IMR-90 (cell line): ENCODE measurements around the gene ZNF396. TPM values are rescaled to one million over a fixed set of nuclear protein-coding genes. Genes with fewer than 3 reads are reported as not detected.
A peak's percentile ranks its signal among the peaks of the same experiment; 100 is the strongest.

Experiments used
- ATAC-seq: fragments of 200-7000 bp; cut with Tn5 transposase; 2 replicates; pipeline ENCODE4 v1.9.1; 2020; ENCODE audit warnings: low read depth, mild to moderate bottlenecking, moderate library complexity
- BruUV-seq: library from RNA; stranded (reverse); fragments of 400-500 nt; replicated peaks from 2 replicates; lab custom pipeline; 2021; lab: Mats Ljungman, UMichigan
- CTCF ChIA-PET: fragments of 300-600 bp; formaldehyde crosslinking; extraction: SDS; loops from one replicate; lab custom pipeline; 2021; ENCODE audit warnings: antibody characterized with exemption; lab: Yijun Ruan, JAX
- POLR2A ChIA-PET: fragments of 300-600 bp; sonication (Branson Sonifier 250); formaldehyde crosslinking; loops from one replicate; lab custom pipeline; 2022; ENCODE audit warnings: antibody characterized with exemption; ENCODE audit not compliant: unreplicated experiment; lab: Charles Lee
- DNase-seq: peaks from one replicate; pipeline ENCODE4 v3.0.0; 2013
- H2AFZ ChIP-seq: replicated peaks from 2 replicates; pipeline ENCODE3; 2013; ENCODE audit warnings: low read length, mild to moderate bottlenecking; ENCODE audit not compliant: poor library complexity
- H2AK5ac ChIP-seq: 2 replicates; pipeline ENCODE4 v1.6.1; 2013; ENCODE audit warnings: low read depth, low read length, inconsistent platforms
- H2AK9ac ChIP-seq: replicated peaks from 2 replicates; pipeline ENCODE3; 2013; ENCODE audit warnings: mild to moderate bottlenecking, low read depth, low read length, moderate library complexity; ENCODE audit not compliant: poor library complexity
- H2BK120ac ChIP-seq: 2 replicates; pipeline ENCODE4 v1.6.1; 2013; ENCODE audit warnings: low read depth, low read length, inconsistent platforms
- H2BK15ac ChIP-seq: 3 replicates; pipeline ENCODE4 v1.6.1; 2013; ENCODE audit warnings: low read depth, low read length, inconsistent platforms
- H2BK20ac ChIP-seq: 2 replicates; pipeline ENCODE4 v1.6.1; 2013; ENCODE audit warnings: low read depth, mild to moderate bottlenecking, inconsistent platforms, low read length, moderate library complexity
- H2BK5ac ChIP-seq: 2 replicates; pipeline ENCODE4 v1.6.1; 2013; ENCODE audit warnings: mild to moderate bottlenecking, low read depth, low read length, inconsistent platforms; ENCODE audit not compliant: poor library complexity, severe bottlenecking
- H3K14ac ChIP-seq: replicated peaks from 2 replicates; pipeline ENCODE4 v1.6.1; 2013; ENCODE audit warnings: low read depth, low read length, inconsistent platforms
- H3K18ac ChIP-seq: 2 replicates; pipeline ENCODE4 v1.6.1; 2013; ENCODE audit warnings: low read depth, low read length, control low read depth
- H3K23ac ChIP-seq: 2 replicates; pipeline ENCODE4 v1.6.1; 2013; ENCODE audit warnings: low read depth, low read length, inconsistent platforms
- H3K27ac ChIP-seq: 2 replicates; pipeline ENCODE4 v1.5.1; 2013; ENCODE audit warnings: mild to moderate bottlenecking, control low read depth, low read length; ENCODE audit not compliant: insufficient read depth
- H3K27me3 ChIP-seq: 2 replicates; pipeline ENCODE4 v1.6.1; 2013; ENCODE audit warnings: low read length; ENCODE audit not compliant: control insufficient read depth, insufficient read depth
- H3K36me3 ChIP-seq: 2 replicates; pipeline ENCODE4 v1.6.1; 2013; ENCODE audit warnings: low read length, mixed read lengths; ENCODE audit not compliant: control insufficient read depth, insufficient read depth
- H3K4ac ChIP-seq: 2 replicates; pipeline ENCODE4 v1.6.1; 2013; ENCODE audit warnings: low read depth, low read length, inconsistent platforms
- H3K4me1 ChIP-seq: 2 replicates; pipeline ENCODE4 v1.6.1; 2013; ENCODE audit warnings: low read length, mixed read lengths; ENCODE audit not compliant: control insufficient read depth, insufficient read depth
- H3K4me2 ChIP-seq: 2 replicates; pipeline ENCODE4 v1.6.1; 2013; ENCODE audit warnings: low read depth, mild to moderate bottlenecking, control low read depth, low read length, moderate library complexity
- H3K4me3 ChIP-seq: 2 replicates; pipeline ENCODE4 v1.5.1; 2013; ENCODE audit warnings: low read depth, mild to moderate bottlenecking, control low read depth, low read length, moderate library complexity; ENCODE audit not compliant: insufficient read depth
- H3K56ac ChIP-seq: 2 replicates; pipeline ENCODE4 v1.6.1; 2013; ENCODE audit warnings: low read length, inconsistent platforms; ENCODE audit not compliant: insufficient read depth; ENCODE audit errors: extremely low read depth
- H3K79me1 ChIP-seq, 2 experiments: 2 replicates each; pipeline ENCODE4 v1.6.1; 2013; ENCODE audit warnings: low read length in 2 of 2, inconsistent platforms in 1 of 2, low read depth in 1 of 2
- H3K9ac ChIP-seq: 2 replicates; pipeline ENCODE4 v1.6.1; 2013; ENCODE audit warnings: low read depth, low read length, control low read depth
- H3K9me1 ChIP-seq: 2 replicates; pipeline ENCODE4 v1.6.1; 2013; ENCODE audit warnings: low read length, inconsistent platforms; ENCODE audit not compliant: insufficient read depth
- H3K9me3 ChIP-seq: 2 replicates; pipeline ENCODE4 v1.6.1; 2013; ENCODE audit warnings: low read length; ENCODE audit not compliant: control insufficient read depth, insufficient read depth
- H4K20me1 ChIP-seq: 2 replicates; pipeline ENCODE4 v1.6.1; 2013; ENCODE audit warnings: low read length, inconsistent platforms; ENCODE audit not compliant: insufficient read depth
- H4K5ac ChIP-seq: 2 replicates; pipeline ENCODE4 v1.6.1; 2013; ENCODE audit warnings: mild to moderate bottlenecking, low read depth, low read length, control low read depth
- H4K8ac ChIP-seq, 2 experiments: 2 replicates each; pipeline ENCODE4 v1.6.1; 2013; ENCODE audit warnings: low read depth in 2 of 2, low read length in 2 of 2, control low read depth in 1 of 2, inconsistent platforms in 1 of 2
- H4K91ac ChIP-seq: 2 replicates; pipeline ENCODE4 v1.6.1; 2013; ENCODE audit warnings: low read depth, low read length, inconsistent platforms; ENCODE audit not compliant: insufficient read depth
- CHD1 ChIP-seq: IDR thresholded peaks from 2 replicates; pipeline ENCODE4 v1.6.1; 2012; ENCODE audit warnings: low read depth, low read length, improper control_type of control experiment
- CTCF ChIP-seq: conservative IDR thresholded peaks from 2 replicates; pipeline ENCODE4 v1.5.1; 2012; ENCODE audit warnings: mild to moderate bottlenecking, low read depth, low read length, improper control_type of control experiment
- ELK1 ChIP-seq: fragments of 150-350 bp; IDR thresholded peaks from 2 replicates; pipeline ENCODE4 v1.6.1; 2016; ENCODE audit warnings: low read depth, mild to moderate bottlenecking, low read length, moderate library complexity, borderline replicate concordance
- FOS ChIP-seq: fragments of 150-350 bp; IDR thresholded peaks from 2 replicates; pipeline ENCODE4 v1.6.1; 2016; ENCODE audit warnings: low read depth, low read length
- MAZ ChIP-seq: IDR thresholded peaks from 2 replicates; pipeline ENCODE4 v1.6.1; 2012; ENCODE audit warnings: low read depth, mild to moderate bottlenecking, low read length, improper control_type of control experiment, moderate library complexity, borderline replicate concordance
- MXI1 ChIP-seq: IDR thresholded peaks from 2 replicates; pipeline ENCODE4 v1.6.1; 2012; ENCODE audit warnings: low read depth, mild to moderate bottlenecking, low read length, moderate library complexity, borderline replicate concordance
- NFE2L2 ChIP-seq: fragments of 150-350 bp; IDR thresholded peaks from 2 replicates; pipeline ENCODE4 v1.6.1; 2016; ENCODE audit warnings: low read depth, mild to moderate bottlenecking, low read length
- USF2 ChIP-seq: fragments of 150-350 bp; IDR thresholded peaks from 2 replicates; pipeline ENCODE4 v1.6.1; 2017; ENCODE audit warnings: mild to moderate bottlenecking, antibody characterized with exemption, low read length, low read depth
- whole genome bisulfite sequencing, 2 experiments: methylation state at CpG; one replicate each; pipeline versions ENCODE4 v1.1.5 to v1.1.7; 2013; ENCODE audit warnings: missing lambda C conversion rate in 2 of 2; ENCODE audit not compliant: insufficient read length in 1 of 2; ENCODE audit errors: extremely low coverage in 2 of 2; 5-methylcytosine and 5-hydroxymethylcytosine counted together
- dilution Hi-C: fragments of 300-500 bp; cut with HindIII; formaldehyde crosslinking; loops from one replicate; pipeline ENCODE4 v1.14.3; 2018; ENCODE audit warnings: low sequenced_read_pairs; ENCODE audit not compliant: unreplicated experiment
- in situ Hi-C: fragments of 300-500 bp; cut with MboI; formaldehyde crosslinking; loops from 3 replicates; pipeline ENCODE4 v1.14.3; 2019; ENCODE audit warnings: low sequenced_read_pairs, inconsistent platforms, mixed read lengths
- intact Hi-C: fragments of 100-400 bp; cut with micrococcal nuclease; formaldehyde crosslinking; loops from 2 replicates; pipeline ENCODE4 v1.10.0; 2022
- polyA plus RNA-seq, 3 experiments: library from polyadenylated mRNA; depleted of rRNA; stranded (reverse); fragments of >200 nt; gene quantifications; 2 replicates each; pipeline ENCODE4 v1.2.3, GENCODE V29; 2012; ENCODE audit warnings: low replicate concordance in 1 of 3
- total RNA-seq: library from RNA; depleted of rRNA; stranded (reverse); fragments of >200 nt; gene quantifications from 2 replicates; pipeline ENCODE4 v1.2.3, GENCODE V29; 2012

ZNF396 gene
- total and polyA plus RNA-seq, 2 of the 4 experiments (the other 2 are of a cell fraction), result 0.26 to 0.54 TPM

GRCh38 chr18:35326695-35327387, 50.3 kb downstream of the ZNF396 start (continued):
- no peak for TF ChIP-seq USF2

- Histone ChIP-seq H4K8ac (peak overlapping the region in 1 of 2 experiments; percentile 59; a peak in 2 of 4 replicates), H2AK5ac (no peak overlapping the region), H2AFZ (no peak overlapping the region), H4K91ac (0 out of 2 replicates have a peak overlapping the region, but pooled peaks have one; percentile 20), H2BK5ac (peak overlapping the region; percentile 85), H3K36me3 (no peaks in the 10 kb centered on the region), H2BK20ac (peak overlapping the region; percentile 81), H3K27me3 (no peaks in the 10 kb centered on the region), H4K5ac (peak overlapping the region; percentile 82; the same call in 1 of the 2 replicates), H3K56ac (no peak overlapping the region), H2BK120ac (peak overlapping the region; percentile 85), H3K9me1 (peaks cover 4% of the 10 kb centered on the region; the same call in 1 of the 2 replicates), H3K9ac (no peak overlapping the region), H3K4me1 (peaks cover 2% of the 10 kb centered on the region; the same call in 1 of the 2 replicates), H3K4me2 (peak overlapping the region; percentile 29; the same call in 1 of the 2 replicates), H3K23ac (0 out of 2 replicates have a peak overlapping the region, but pooled peaks have one; percentile 7), H3K4me3 (no peak overlapping the region), H3K27ac (no peak overlapping the region), H3K14ac (peak overlapping the region; percentile 75), H3K9me3 (0 out of 2 replicates have a peak, but pooled peaks cover 4% of the 10 kb centered on the region), H3K18ac (peak overlapping the region; percentile 90; the same call in 1 of the 2 replicates), H2BK15ac (no peak overlapping the region), H2AK9ac (no peak overlapping the region), H3K79me1 (no peaks in the 10 kb centered on the region), H3K4ac (peak overlapping the region; percentile 67), H4K20me1 (no peaks in the 10 kb centered on the region)
- WGBS, 2 experiments, result no CpG with 5 or more reads among the region's 2 CpGs
- DNase-seq (peak; percentile 69), ATAC-seq (peak; percentile 91)
- dilution Hi-C loops (no loop called here), intact Hi-C loops (no loop called here), in situ Hi-C loops (no loop called here)
- ChIA-PET CTCF (no interaction called here), POLR2A (no interaction called here)
- BruUV-seq, result no TSS peak
- TF ChIP-seq CHD1, result no peak
- TF ChIP-seq MAZ, result no peak
- no peak for TF ChIP-seq MXI1
- no peak for TF ChIP-seq ELK1
- no peak for TF ChIP-seq USF2
- TF ChIP-seq FOS, result no peak
- no peak for TF ChIP-seq CTCF
- peak; percentile 48; the same call in 1 of the 2 replicates for TF ChIP-seq NFE2L2
Measured at GRCh38 chr18:35324926-35325655, 52.0 kb downstream of the ZNF396 start.
